HL-60/S4 treated with retinoic acid at 250 ng/mL for 4 days and 3 days (cell line): ENCODE results near the gene TXNRD2.
"Not testable (repeated sequence)": the region's sequence is repeated elsewhere in the genome, so short reads cannot be mapped to it uniquely, and the experiment has no call there.

Experiments
- in situ Hi-C: fragments of 300-500 bp; cut with MboI; formaldehyde crosslinking; loops from 2 replicates; pipeline ENCODE4 v1.7.0; 2022; ENCODE audit warnings: low sequenced_read_pairs

TXNRD2 gene

GRCh38 chr22:19849835-19850762, 91.5 kb downstream of the TXNRD2 start:
- in situ Hi-C loops = no loop called here

DNA sequence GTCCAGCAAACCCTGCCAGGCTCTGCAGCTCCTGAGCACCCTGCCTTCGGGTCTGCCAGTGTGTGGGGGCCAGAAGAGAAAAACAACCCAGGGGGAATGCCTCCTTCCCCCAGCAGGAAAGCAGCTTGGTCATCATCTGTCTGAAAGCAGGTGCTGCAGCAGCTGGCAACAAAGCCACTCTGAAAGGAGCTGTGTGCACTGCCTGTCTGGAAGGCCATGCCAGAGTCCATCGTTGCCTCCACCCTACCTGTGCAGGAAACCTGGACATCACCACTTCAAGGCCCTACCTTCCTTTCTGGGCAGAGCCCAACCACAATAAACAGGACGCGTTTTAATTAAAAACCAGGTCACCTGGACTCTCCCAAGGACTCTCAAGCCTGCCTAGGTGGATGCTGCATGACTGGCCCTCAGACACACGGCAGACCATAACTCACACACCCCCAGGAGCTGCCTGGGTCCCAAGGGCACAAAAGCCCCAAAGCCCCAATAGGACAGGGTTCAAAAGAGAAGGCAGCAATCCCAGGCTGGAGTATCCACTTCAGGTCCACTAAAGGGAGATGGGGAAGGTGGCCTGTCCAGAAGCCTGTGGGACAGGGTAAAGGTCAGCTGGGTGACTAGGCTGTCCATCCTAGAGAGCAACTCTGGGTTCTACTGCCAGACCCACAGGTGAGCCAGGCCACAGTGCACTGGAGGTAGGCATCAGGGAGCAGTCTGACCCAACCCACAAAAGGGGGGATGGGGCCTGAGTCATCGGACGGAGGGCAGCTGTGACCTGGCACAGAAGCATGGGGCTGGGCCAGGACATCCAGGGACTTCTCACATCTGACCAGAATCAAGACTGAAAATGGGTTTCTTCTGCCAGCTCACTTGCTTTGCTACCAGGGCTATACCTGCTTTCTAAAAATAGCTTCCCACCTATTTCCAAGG, 93.1 kb downstream of the TXNRD2 start:
- in situ Hi-C loops = no loop called here

- in situ Hi-C loops = no loop called here
Observed at GRCh38 chr22:19847345-19847632, 94.3 kb downstream of the TXNRD2 start.

GRCh38 chr22:19846620-19847344, 94.8 kb downstream of the TXNRD2 start:
- in situ Hi-C loops = no loop called here

GRCh38 chr22:19845054-19845722, 96.4 kb downstream of the TXNRD2 start:
- in situ Hi-C loops = no loop called here

GRCh38 chr22:19844377-19845053, 97.1 kb downstream of the TXNRD2 start:
- in situ Hi-C loops = no loop called here

DNA sequence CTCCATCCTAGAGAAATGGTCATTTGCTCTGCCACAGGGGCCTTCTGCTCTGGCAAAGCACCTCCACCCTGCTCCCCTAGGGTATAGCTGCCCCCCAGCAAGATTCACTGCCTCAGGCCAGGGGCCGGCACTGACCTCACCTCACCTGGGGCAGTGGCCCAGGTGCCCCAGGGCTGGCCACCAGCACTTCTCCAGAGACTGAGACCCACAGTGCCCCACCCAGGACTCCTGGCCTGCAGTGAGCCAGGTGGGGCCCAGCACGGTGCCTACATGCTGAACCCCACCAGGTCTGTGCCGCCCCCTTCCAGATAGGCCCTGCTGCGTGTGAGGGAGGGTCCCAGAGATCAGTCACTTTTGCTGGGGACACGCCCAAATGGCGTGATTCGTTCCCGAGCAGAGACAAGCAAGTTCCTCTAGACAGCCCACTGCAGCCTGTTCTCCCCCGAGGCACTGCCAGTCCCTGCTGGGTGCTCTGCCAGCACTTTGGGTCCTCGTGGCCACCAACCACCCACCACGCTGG, 97.7 kb downstream of the TXNRD2 start:
- in situ Hi-C loops = no loop called here

DNA sequence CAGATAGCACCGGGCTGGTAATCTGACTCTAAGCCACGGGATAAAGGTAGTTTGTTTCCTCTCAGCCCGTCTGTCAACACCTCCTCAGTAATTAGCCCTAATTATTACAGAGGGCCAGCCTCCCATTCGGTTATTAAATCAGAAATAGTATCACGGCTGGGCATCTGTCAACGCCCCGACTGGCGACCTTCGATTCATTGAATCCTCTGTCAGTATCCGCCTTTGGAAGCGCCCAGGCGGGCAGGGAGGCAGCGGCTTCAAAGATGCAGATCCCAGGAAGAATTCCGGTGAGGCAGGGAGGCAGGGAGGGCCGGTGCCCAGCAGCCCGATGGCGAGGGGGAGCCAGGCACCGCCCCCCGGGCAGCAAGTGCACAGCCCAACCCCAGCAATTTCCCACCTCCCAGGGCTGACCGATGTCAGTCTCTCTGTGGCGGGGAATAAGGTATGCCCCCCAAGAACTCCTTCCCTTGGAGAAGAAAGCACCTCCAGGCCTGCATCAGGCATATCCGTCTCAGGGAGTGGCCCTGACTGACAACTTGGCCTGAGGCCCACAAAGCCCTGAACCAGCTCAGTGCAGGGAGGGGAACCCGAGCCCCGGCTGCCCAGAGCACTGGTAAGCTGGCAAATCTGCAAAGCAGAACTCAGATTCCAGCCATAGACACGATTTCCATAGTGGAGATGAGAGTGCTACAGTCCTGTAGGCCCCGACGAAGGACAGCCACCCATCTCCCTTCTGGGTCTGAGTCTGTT, 98.3 kb downstream of the TXNRD2 start:
- in situ Hi-C loops = no loop called here

DNA sequence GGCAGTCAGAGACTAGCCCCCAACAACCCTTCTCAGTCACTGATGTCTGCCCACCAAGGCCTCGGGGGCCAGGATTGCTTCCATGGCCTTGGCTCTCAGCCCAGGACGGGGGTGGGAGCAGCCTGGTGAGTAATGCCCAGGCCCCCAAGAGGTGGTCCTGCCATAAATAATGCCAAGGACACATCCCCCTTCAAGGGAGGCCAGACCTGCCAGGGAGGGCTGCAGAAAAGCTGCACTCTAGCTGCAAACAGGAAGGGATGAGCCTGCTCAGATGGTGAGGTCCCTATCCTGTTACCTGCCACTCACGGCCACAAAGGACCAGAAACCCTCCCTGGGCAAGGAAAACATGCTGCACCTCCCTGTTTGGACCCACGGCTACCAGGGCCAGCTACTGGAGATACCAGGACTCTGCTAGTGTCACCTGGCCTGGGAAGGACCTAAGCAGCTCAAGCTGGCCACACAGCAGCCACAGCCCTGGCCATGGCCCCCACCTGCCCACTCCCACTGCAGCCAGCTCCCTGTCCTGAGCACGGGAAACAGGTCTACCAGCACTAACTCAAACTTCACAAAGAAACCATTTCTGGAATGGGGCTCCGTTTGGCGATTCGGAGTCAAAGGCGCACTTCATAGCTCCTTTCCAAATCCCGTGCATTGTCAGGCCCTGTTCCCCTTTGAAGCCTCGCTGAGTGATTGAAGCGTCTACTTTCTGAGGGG, 99.1 kb downstream of the TXNRD2 start:
- in situ Hi-C loops = no loop called here

- in situ Hi-C loops = no loop called here
Observed at GRCh38 chr22:19841641-19842392, 99.8 kb downstream of the TXNRD2 start.

DNA sequence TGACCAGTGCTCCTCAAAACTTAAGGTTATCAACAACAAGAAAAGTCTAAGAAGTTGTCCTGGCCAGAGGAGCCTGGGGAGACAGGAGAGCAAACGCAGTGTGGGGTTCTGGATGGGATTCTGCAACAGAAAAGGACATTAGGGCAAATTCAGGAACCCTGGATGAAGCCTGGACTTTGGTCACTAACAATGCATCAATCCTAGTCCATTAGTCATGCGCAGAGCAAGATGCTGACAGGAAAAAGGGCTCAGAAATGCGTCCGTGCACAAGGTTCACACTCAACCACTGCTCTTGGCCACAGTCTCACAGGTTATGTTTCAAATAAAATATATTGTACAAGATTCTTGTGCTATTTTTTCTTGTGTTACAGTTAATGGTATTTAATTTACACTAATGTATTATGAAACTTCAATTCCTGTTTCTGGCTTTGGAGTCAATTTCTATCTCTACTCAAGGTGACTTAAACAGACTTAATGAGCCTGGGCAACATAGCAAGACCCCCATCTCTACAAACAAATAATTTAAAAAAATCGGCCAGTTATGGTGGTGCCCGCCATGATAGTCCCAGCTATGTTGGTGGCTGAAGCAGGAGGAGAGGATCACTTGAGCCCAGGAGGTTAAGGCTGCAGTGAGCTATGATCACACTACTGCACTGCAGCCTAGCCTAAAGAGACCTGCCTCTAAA, 100.5 kb downstream of the TXNRD2 start:
- in situ Hi-C loops = no loop called here

DNA sequence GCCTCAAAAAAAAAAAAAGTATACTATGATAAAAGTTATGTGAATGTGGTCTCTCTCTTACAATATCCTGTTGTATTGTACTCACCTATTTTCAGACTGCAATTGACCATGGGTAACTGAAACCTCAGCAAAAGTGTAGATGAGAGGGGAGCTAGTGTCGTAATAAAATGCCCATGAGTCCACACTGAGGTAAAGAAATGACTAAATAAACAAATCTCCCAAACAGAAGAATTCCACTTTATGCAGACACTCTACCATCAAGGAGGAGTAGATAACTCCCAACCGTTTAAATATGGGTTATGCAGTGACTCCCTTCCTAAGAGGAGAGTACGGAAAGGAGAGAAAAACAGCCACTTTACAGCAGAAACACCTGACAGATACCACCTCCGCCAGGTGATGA, 101.6 kb downstream of the TXNRD2 start:
- in situ Hi-C loops = no loop called here

DNA sequence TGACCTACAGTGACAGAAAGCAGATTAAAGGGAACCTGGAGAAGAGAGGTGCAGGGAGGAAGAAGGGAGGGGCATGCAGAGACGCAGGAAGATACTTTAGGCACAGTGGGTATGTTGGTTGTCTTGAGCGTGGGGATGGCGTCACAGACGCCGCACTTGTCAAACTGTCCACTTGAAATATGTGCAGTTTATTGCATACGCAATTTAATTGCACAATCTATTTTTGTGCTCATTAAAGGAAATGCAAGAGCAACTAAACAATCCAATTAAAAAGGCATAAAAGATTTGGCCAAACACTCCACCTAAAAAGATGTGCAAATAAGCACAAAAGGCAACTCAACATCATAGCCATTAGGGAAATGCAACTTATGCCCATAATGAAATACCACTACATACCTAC, 103.7 kb downstream of the TXNRD2 start:
- in situ Hi-C loops = no loop called here

- in situ Hi-C loops = no loop called here
Observed at GRCh38 chr22:19836512-19836911, 105.1 kb downstream of the TXNRD2 start.

DNA sequence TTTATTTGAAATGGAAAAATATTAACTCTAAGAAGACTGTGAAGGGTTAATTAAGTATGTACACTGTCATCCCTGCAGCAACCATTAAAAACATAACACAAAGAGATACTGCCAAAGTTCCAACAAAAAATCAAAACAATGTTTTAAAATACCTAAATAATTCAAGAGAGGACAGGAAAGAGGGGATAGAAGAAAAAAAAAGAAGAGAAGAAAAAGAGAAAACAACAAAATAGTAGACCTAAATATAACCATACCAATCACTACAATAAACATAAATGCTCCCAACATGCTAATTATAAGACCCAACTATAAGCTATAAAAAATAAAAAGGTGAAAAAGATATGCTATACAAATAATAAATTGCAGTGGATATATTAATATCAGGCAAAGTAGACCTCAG, 107.0 kb downstream of the TXNRD2 start:
- in situ Hi-C loops = no loop called here

- in situ Hi-C loops = not testable (repeated sequence)
Observed at GRCh38 chr22:19833327-19833726, 108.3 kb downstream of the TXNRD2 start.

DNA sequence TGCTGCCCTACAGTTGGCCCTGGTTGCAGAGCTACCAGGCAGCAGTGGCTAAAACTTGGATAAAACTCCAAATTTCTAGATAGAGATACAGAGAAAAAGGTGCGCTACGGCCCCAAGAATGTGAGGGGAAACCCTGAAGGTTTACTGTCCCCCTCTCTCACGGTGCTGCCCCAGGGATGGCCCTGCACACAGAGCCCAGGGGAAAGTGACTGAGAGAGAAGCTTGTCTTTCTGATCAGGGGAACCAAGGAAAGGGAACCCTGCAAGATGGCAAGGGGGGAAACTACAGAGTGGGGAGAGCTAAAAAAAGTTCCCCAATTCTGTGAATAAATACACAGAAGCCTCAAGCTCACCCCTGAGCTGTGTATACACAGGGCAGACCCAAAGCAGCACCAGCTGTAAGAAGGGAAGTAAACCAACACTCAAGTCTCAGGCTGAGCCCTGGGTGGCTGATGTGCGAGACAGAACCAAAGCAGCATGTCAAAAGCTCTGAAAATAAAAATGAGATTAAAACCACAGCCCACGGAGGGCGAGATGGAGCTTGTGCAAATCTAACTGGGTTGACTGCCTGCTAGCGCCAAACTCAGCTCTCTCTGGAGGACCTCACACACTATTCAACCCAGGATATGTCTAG, 109.0 kb downstream of the TXNRD2 start:
- in situ Hi-C loops = no loop called here
